Measurements from ENCODE around the gene TFEC.
"Not testable (repeated sequence)": the region's sequence is repeated elsewhere in the genome, so short reads cannot be mapped to it uniquely, and the experiment has no call there.

The TFEC gene

GRCh38 chr7:115933471-115933870 lies 97.1 kb downstream of the TFEC start:
- H3K4me3 ChIP-seq (ENCODE audit: low read depth, low read length): no peak overlapping the region
- no peak for TF ChIP-seq CTCF (IDR thresholded peaks at IDR 0.05; ENCODE audit: low read depth, low read length)

GRCh38 chr7:115932880-115933279 lies 97.7 kb downstream of the TFEC start:
- TF ChIP-seq CTCF (IDR thresholded peaks at IDR 0.05; ENCODE audit: low read depth, low read length): no peak
- H3K4me3 ChIP-seq (ENCODE audit: low read depth, low read length): no peak overlapping the region

- H3K4me3 ChIP-seq (ENCODE audit: low read depth, low read length): not testable (repeated sequence)
These were observed 100.4 kb downstream of the TFEC start for GRCh38 chr7:115930184-115930583.

GRCh38 chr7:115929736-115930135 lies 100.8 kb downstream of the TFEC start:
- not testable (repeated sequence) for H3K4me3 ChIP-seq (ENCODE audit: low read depth, low read length)

- no peak for TF ChIP-seq CTCF (IDR thresholded peaks at IDR 0.05; ENCODE audit: low read depth, low read length)
- no peak overlapping the region for H3K4me3 ChIP-seq (ENCODE audit: low read depth, low read length)
These were observed 106.2 kb downstream of the TFEC start for GRCh38 chr7:115924411-115924810.

GRCh38 chr7:115920367-115920766 lies 110.2 kb downstream of the TFEC start:
- no peak for TF ChIP-seq CTCF (IDR thresholded peaks at IDR 0.05; ENCODE audit: low read depth, low read length)
- H3K4me3 ChIP-seq (ENCODE audit: low read depth, low read length): no peak overlapping the region

- no peak for TF ChIP-seq CTCF (IDR thresholded peaks at IDR 0.05; ENCODE audit: low read depth, low read length)
These were observed 115.6 kb downstream of the TFEC start for GRCh38 chr7:115914951-115915350.

GRCh38 chr7:115911465-115911864 lies 119.1 kb downstream of the TFEC start:
- no peak for TF ChIP-seq CTCF (IDR thresholded peaks at IDR 0.05; ENCODE audit: low read depth, low read length)
- H3K4me3 ChIP-seq (ENCODE audit: low read depth, low read length): no peak overlapping the region

More at GRCh38 chr7:115914951-115915350, 115.6 kb downstream of the TFEC start:
- no peak overlapping the region for H3K4me3 ChIP-seq (ENCODE audit: low read depth, low read length)

All from WI38 (cell line).